ENCODE results near the gene WWOX.

The WWOX gene

DNA sequence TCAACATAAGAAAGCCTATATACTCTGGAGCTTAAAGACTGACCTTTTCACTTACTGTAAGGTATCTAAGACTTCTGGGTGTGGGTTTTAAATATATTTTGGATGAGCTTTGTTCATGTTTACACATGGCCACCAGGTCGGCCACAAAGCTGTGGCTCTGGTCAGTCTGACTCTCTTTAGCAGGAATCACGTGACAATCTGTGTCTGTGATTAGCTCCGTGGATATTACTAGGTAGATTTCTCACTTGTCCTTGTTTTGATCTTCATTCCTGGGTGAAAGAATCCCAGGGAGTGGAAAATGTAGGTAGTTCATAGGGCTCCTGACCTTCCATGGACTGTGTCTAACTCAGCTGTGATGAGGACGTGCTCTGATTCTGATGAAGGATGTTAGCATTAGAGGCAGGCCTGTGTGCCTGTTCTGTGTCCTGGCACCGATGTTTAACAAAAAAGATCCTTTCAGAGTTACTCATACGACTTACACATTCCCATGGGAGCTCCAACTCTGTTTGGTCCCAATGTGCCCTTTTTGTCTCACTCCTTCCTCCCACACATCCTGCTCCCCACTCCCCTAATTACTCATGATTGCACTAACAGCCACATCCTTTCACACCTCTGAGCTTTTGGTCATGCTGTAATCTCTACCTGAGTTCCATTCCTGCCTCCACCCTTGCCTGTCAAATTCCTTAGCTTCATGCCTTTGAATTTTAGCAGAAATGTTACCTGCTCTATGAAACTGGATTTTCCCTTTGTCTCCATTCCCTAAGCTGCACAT lies 1076.0 kb downstream of the WWOX start:
- H3K4me3 ChIP-seq (ENCODE audit: low read length), result no peak overlapping the region
- H3K27me3 ChIP-seq (ENCODE audit: insufficient read depth, low read length), result no peaks in the 10 kb centered on the region
- no peaks in the 10 kb centered on the region for H3K4me1 ChIP-seq (ENCODE audit: insufficient read depth, low read length)
- H3K9me3 ChIP-seq (ENCODE audit: low read length), result peaks cover 6% of the 10 kb centered on the region
- no peak overlapping the region for H2AFZ ChIP-seq (ENCODE audit: low read depth, low read length)
- H3K36me3 ChIP-seq (ENCODE audit: insufficient read depth, low read length), result no peaks in the 10 kb centered on the region

DNA sequence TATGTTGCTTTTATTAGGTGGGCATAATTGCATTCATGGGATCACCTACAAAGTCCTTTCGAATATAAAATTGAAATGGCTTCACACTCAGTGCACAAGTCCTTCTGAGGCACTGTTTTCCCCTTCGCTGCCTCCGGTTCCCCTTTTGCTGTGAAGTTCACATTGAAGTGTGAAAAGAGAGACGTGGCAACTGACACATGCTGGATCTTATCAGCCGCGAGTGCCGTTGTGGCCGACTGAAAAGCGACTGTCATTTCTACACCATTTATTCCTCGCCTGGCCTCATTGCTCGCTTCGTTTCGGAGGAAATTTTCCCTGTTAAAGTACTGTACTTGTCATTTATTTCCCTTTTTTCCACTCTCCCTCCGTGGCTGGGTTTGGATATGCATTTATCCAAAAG lies 1077.6 kb downstream of the WWOX start:
- Histone ChIP-seq H3K4me1 (ENCODE audit: insufficient read depth, low read length) (no peaks in the 10 kb centered on the region), H3K27me3 (ENCODE audit: insufficient read depth, low read length) (no peaks in the 10 kb centered on the region), H2AFZ (ENCODE audit: low read depth, low read length) (no peak overlapping the region), H3K36me3 (ENCODE audit: insufficient read depth, low read length) (no peaks in the 10 kb centered on the region), H3K4me3 (ENCODE audit: low read length) (no peak overlapping the region), H3K9me3 (ENCODE audit: low read length) (peaks cover 7% of the 10 kb centered on the region)

- Histone ChIP-seq H3K9me3 (ENCODE audit: low read length) (peaks cover 8% of the 10 kb centered on the region), H3K4me1 (ENCODE audit: insufficient read depth, low read length) (peaks cover 24% of the 10 kb centered on the region), H2AFZ (ENCODE audit: low read depth, low read length) (no peak overlapping the region), H3K36me3 (ENCODE audit: insufficient read depth, low read length) (no peaks in the 10 kb centered on the region), H3K27me3 (ENCODE audit: insufficient read depth, low read length) (no peaks in the 10 kb centered on the region), H3K4me3 (ENCODE audit: low read length) (no peak overlapping the region)
Measured at GRCh38 chr16:79181419-79181818, 1082.0 kb downstream of the WWOX start.

- H3K4me3 ChIP-seq (ENCODE audit: low read length), result no peak overlapping the region
Measured at GRCh38 chr16:79182616-79183015, 1083.2 kb downstream of the WWOX start.

GRCh38 chr16:79183571-79183970 lies 1084.1 kb downstream of the WWOX start:
- H3K9me3 ChIP-seq (ENCODE audit: low read length), result peaks cover 10% of the 10 kb centered on the region
- no peak overlapping the region for H2AFZ ChIP-seq (ENCODE audit: low read depth, low read length)
- H3K4me1 ChIP-seq (ENCODE audit: insufficient read depth, low read length), result peaks cover 24% of the 10 kb centered on the region
- H3K36me3 ChIP-seq (ENCODE audit: insufficient read depth, low read length), result no peaks in the 10 kb centered on the region
- H3K27me3 ChIP-seq (ENCODE audit: insufficient read depth, low read length), result no peaks in the 10 kb centered on the region
- H3K4me3 ChIP-seq (ENCODE audit: low read length), result no peak overlapping the region

More at GRCh38 chr16:79182616-79183015, 1083.2 kb downstream of the WWOX start:
- Histone ChIP-seq H3K9me3 (ENCODE audit: low read length) (peaks cover 8% of the 10 kb centered on the region), H3K36me3 (ENCODE audit: insufficient read depth, low read length) (no peaks in the 10 kb centered on the region), H3K4me1 (ENCODE audit: insufficient read depth, low read length) (peaks cover 24% of the 10 kb centered on the region), H2AFZ (ENCODE audit: low read depth, low read length) (no peak overlapping the region), H3K27me3 (ENCODE audit: insufficient read depth, low read length) (no peaks in the 10 kb centered on the region)

- no peak overlapping the region for H2AFZ ChIP-seq (ENCODE audit: low read depth, low read length)
- H3K36me3 ChIP-seq (ENCODE audit: insufficient read depth, low read length), result no peaks in the 10 kb centered on the region
- no peak overlapping the region for H3K4me3 ChIP-seq (ENCODE audit: low read length)
- H3K9me3 ChIP-seq (ENCODE audit: low read length), result peaks cover 8% of the 10 kb centered on the region
- H3K4me1 ChIP-seq (ENCODE audit: insufficient read depth, low read length), result peaks cover 24% of the 10 kb centered on the region
- H3K27me3 ChIP-seq (ENCODE audit: insufficient read depth, low read length), result no peaks in the 10 kb centered on the region
Measured at GRCh38 chr16:79184464-79185030, 1085.1 kb downstream of the WWOX start.

DNA sequence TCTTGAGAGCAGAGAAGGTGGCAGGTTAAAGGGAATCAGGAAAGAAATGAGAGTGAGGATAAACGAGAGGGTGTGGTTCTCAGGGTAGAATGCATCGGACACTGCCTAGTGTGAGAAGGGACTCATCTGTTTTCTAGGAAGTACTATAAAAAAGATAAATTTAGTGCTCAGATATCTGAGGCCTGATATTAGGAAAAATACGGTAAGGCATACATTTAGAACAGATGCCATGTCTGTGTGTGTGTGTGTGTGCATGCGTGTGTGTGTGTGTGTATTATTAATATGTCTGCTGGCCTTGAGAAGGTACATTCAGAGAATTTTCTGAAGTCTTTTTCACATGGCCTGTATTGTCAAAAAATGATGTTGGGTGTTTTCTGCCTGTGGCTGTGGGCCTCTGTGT lies 1086.3 kb downstream of the WWOX start:
- H3K9me3 ChIP-seq (ENCODE audit: low read length), result peaks cover 6% of the 10 kb centered on the region
- no peak overlapping the region for H3K4me3 ChIP-seq (ENCODE audit: low read length)
- no peaks in the 10 kb centered on the region for H3K36me3 ChIP-seq (ENCODE audit: insufficient read depth, low read length)
- no peaks in the 10 kb centered on the region for H3K27me3 ChIP-seq (ENCODE audit: insufficient read depth, low read length)
- peaks cover 24% of the 10 kb centered on the region for H3K4me1 ChIP-seq (ENCODE audit: insufficient read depth, low read length)
- H2AFZ ChIP-seq (ENCODE audit: low read depth, low read length), result no peak overlapping the region

- no peaks in the 10 kb centered on the region for H3K27me3 ChIP-seq (ENCODE audit: insufficient read depth, low read length)
- H3K36me3 ChIP-seq (ENCODE audit: insufficient read depth, low read length), result no peaks in the 10 kb centered on the region
- H2AFZ ChIP-seq (ENCODE audit: low read depth, low read length), result no peak overlapping the region
- peaks cover 24% of the 10 kb centered on the region for H3K4me1 ChIP-seq (ENCODE audit: insufficient read depth, low read length)
- no peak overlapping the region for H3K4me3 ChIP-seq (ENCODE audit: low read length)
- H3K9me3 ChIP-seq (ENCODE audit: low read length), result peaks cover 6% of the 10 kb centered on the region
Measured at GRCh38 chr16:79186196-79186595, 1086.7 kb downstream of the WWOX start.

GRCh38 chr16:79188115-79188738 lies 1088.8 kb downstream of the WWOX start:
- no peaks in the 10 kb centered on the region for H3K36me3 ChIP-seq (ENCODE audit: insufficient read depth, low read length)
- H2AFZ ChIP-seq (ENCODE audit: low read depth, low read length), result no peak overlapping the region
- peaks cover 20% of the 10 kb centered on the region for H3K4me1 ChIP-seq (ENCODE audit: insufficient read depth, low read length)
- H3K4me3 ChIP-seq (ENCODE audit: low read length), result no peak overlapping the region
- H3K27me3 ChIP-seq (ENCODE audit: insufficient read depth, low read length), result no peaks in the 10 kb centered on the region
- peaks cover 4% of the 10 kb centered on the region for H3K9me3 ChIP-seq (ENCODE audit: low read length)

DNA sequence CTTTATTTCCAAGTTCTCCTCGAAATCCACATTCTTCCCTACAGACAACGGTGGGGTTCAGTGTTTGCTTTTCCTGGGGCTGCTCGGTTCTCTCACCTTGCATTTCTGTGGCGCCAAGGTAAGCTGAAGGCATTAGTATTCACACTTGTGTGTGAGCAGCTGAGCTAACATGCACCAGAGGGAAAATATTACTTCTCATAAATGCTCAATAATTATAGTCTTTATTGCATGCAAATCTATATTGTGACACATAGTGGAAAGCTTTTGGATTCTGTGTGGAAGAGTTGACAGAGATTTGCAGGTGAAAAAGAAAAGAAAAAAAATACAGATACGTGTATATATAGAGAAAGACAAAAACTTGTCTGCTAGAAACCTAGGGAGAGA lies 1089.3 kb downstream of the WWOX start:
- H3K36me3 ChIP-seq (ENCODE audit: insufficient read depth, low read length), result no peaks in the 10 kb centered on the region
- H3K4me1 ChIP-seq (ENCODE audit: insufficient read depth, low read length), result peaks cover 17% of the 10 kb centered on the region
- H3K9me3 ChIP-seq (ENCODE audit: low read length), result peaks cover 4% of the 10 kb centered on the region
- no peaks in the 10 kb centered on the region for H3K27me3 ChIP-seq (ENCODE audit: insufficient read depth, low read length)
- H2AFZ ChIP-seq (ENCODE audit: low read depth, low read length), result no peak overlapping the region
- no peak overlapping the region for H3K4me3 ChIP-seq (ENCODE audit: low read length)

DNA sequence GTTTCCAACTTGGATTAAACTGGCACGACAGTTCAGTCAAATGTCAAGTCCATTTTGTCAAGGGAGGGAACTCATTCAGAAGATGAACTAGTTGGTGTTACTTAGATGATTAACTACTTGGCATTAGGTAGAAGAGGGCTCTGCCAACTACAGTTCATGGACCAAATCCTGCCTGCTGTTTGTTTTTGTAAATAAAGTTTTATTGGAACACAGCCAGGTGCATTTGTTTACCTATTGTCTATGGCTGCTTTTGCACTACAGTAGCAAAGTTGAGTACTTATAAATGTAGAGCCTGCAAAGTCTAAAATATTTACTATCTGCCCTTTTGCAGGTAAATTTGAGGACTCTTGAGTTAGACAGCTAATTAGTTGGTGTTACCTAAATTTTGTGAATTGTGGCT lies 1091.1 kb downstream of the WWOX start:
- Histone ChIP-seq H2AFZ (ENCODE audit: low read depth, low read length) (no peak overlapping the region), H3K4me3 (ENCODE audit: low read length) (no peak overlapping the region), H3K4me1 (ENCODE audit: insufficient read depth, low read length) (peaks cover 4% of the 10 kb centered on the region), H3K27me3 (ENCODE audit: insufficient read depth, low read length) (no peaks in the 10 kb centered on the region), H3K36me3 (ENCODE audit: insufficient read depth, low read length) (no peaks in the 10 kb centered on the region), H3K9me3 (ENCODE audit: low read length) (peaks cover 4% of the 10 kb centered on the region)

DNA sequence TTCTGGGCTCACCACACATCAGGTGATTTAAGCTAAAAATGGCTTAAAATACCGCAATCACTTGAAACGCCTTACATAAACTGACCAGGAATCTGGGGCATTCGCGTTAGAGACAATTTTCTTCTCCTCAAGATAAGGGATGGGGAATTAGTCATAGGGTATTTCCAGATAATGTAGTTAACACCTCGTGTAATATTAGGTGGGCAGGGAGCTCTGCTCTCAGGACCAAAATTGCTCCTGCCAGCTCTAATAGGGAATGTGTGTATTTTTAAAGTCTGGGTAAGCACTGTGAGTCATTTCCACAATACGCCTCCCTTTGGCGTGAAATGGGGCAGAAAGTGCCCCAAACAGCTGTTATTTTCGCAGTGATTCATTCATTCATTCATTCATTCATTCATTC lies 1092.5 kb downstream of the WWOX start:
- H3K4me3 ChIP-seq (ENCODE audit: low read length), result no peak overlapping the region
- no peaks in the 10 kb centered on the region for H3K27me3 ChIP-seq (ENCODE audit: insufficient read depth, low read length)
- H3K9me3 ChIP-seq (ENCODE audit: low read length), result peaks cover 4% of the 10 kb centered on the region
- no peaks in the 10 kb centered on the region for H3K36me3 ChIP-seq (ENCODE audit: insufficient read depth, low read length)
- H2AFZ ChIP-seq (ENCODE audit: low read depth, low read length), result no peak overlapping the region
- H3K4me1 ChIP-seq (ENCODE audit: insufficient read depth, low read length), result no peaks in the 10 kb centered on the region

DNA sequence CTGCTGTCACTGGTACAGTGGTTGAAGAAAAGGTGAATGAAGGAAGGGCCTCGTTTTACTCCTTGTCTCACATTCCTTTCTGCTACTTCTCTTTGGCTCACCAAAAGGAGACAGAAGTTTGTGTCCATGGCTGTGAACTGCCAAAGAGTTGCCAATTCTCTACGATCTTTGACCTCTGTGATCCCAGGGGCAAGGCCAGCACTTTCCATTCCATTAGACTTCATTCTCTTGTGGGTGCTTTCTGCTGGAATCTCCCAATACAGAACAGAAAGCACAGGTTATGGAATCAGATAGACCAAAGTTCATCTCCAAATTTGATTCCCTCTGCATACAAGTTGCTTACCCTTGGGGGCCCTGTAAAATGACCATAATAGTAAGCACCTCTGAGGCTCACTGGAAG lies 1093.5 kb downstream of the WWOX start:
- no peaks in the 10 kb centered on the region for H3K4me1 ChIP-seq (ENCODE audit: insufficient read depth, low read length)
- H2AFZ ChIP-seq (ENCODE audit: low read depth, low read length), result no peak overlapping the region
- H3K9me3 ChIP-seq (ENCODE audit: low read length), result peaks cover 3% of the 10 kb centered on the region
- H3K36me3 ChIP-seq (ENCODE audit: insufficient read depth, low read length), result no peaks in the 10 kb centered on the region
- no peaks in the 10 kb centered on the region for H3K27me3 ChIP-seq (ENCODE audit: insufficient read depth, low read length)
- no peak overlapping the region for H3K4me3 ChIP-seq (ENCODE audit: low read length)
